Thyroid gland (tissue), 4 donors: ENCODE measurements around the gene RASGRF2. TPM values are rescaled to one million over a fixed set of nuclear protein-coding genes. Genes with fewer than 3 reads are reported as not detected.

Experiments used
- DNase-seq, 2 donors: peaks; one replicate each; pipeline ENCODE4 v3.0.0-alpha.2; 2019
- H3K27ac ChIP-seq, 3 donors: fragments of 200-600 bp; sonication (generic); 1 replicate in 2 of 3; 2 replicates in 1 of 3; pipeline ENCODE4 v1.5.1; 2016 to 2019; ENCODE audit warnings: mild to moderate bottlenecking in 1 of 3, moderate library complexity in 1 of 3
- H3K27me3 ChIP-seq: fragments of 200-600 bp; sonication (generic); one replicate; pipeline ENCODE4 v1.5.1; 2019
- H3K36me3 ChIP-seq, 2 donors: fragments of 200-600 bp; sonication (generic); one replicate each; pipeline ENCODE4 v1.5.1; 2016 to 2019
- H3K4me1 ChIP-seq, 2 donors: fragments of 200-600 bp; sonication (generic); one replicate each; pipeline ENCODE4 v1.5.1; 2017 to 2019
- H3K4me3 ChIP-seq, 3 donors: fragments of 200-600 bp; sonication (generic); replicated peaks in 1 of 3; 1 replicate in 2 of 3; 2 replicates in 1 of 3; pipeline ENCODE4 v1.5.1; 2016; ENCODE audit warnings: mild to moderate bottlenecking in 1 of 3
- H3K9me3 ChIP-seq: fragments of 200-600 bp; sonication (generic); one replicate; pipeline ENCODE4 v1.5.1; 2017
- CTCF ChIP-seq, 6 experiments: fragments of 200-600 bp in 3 of 6; fragments of 450-650 bp in 3 of 6; sonication (generic) in 3 of 6; IDR thresholded peaks; one replicate each; pipeline ENCODE4 v1.5.1; 2016 to 2019; ENCODE audit warnings: antibody characterized with exemption in 6 of 6, mild to moderate bottlenecking in 2 of 6, inconsistent platforms in 1 of 6, moderate library complexity in 1 of 6
- POLR2A ChIP-seq, 2 donors: fragments of 450-650 bp; IDR thresholded peaks; one replicate each; pipeline ENCODE4 v1.6.1; 2017; ENCODE audit warnings: antibody characterized with exemption in 2 of 2, mild to moderate bottlenecking in 2 of 2, moderate library complexity in 1 of 2
- WGBS, 2 donors: methylation state at CpG; one replicate each; pipeline ENCODE4 v1.1.5; 2017; 5-methylcytosine and 5-hydroxymethylcytosine counted together
- intact Hi-C: fragments of 100-400 bp; cut with DNase I; formaldehyde crosslinking; loops from one replicate; pipeline ENCODE4 v1.15.1; 2023
- total RNA-seq, 4 donors: library from RNA; depleted of rRNA; stranded (reverse); fragments of >200 nt; gene quantifications; one replicate each; pipeline ENCODE4 v1.2.3, GENCODE V29; 2016

The RASGRF2 gene
- total RNA-seq, 4 donors from 2014 or later = 9.2 to 18.8 (median 14.8) TPM

GRCh38 chr5:81145329-81145935, 185.3 kb downstream of the RASGRF2 start:
- TF ChIP-seq POLR2A (IDR thresholded peaks at IDR 0.05) = no peak
- TF ChIP-seq CTCF (IDR thresholded peaks at IDR 0.05) = no peak

GRCh38 chr5:81146031-81146430, 185.9 kb downstream of the RASGRF2 start:
- H3K9me3 ChIP-seq = no peaks in the 10 kb centered on the region
- no peaks in the 10 kb centered on the region for H3K27me3 ChIP-seq
- H3K4me3 ChIP-seq = no peak overlapping the region
- intact Hi-C loops = no loop called here
- no peak for DNase-seq
- no peaks in the 10 kb centered on the region for H3K36me3 ChIP-seq
- H3K4me1 ChIP-seq = no peaks in the 10 kb centered on the region
- WGBS, 2 donors = 87 to 90% methylated on average over 1 of the region's 1 CpG
- H3K27ac ChIP-seq = no peak overlapping the region
- TF ChIP-seq CTCF (IDR thresholded peaks at IDR 0.05) = no peak
- no peak for TF ChIP-seq POLR2A (IDR thresholded peaks at IDR 0.05)

More at GRCh38 chr5:81145329-81145935, 185.3 kb downstream of the RASGRF2 start:
- Histone ChIP-seq H3K27me3 (no peaks in the 10 kb centered on the region), H3K27ac (no peak overlapping the region), H3K36me3 (no peaks in the 10 kb centered on the region), H3K4me1 (no peaks in the 10 kb centered on the region), H3K4me3 (no peak overlapping the region), H3K9me3 (no peaks in the 10 kb centered on the region)
- WGBS, 2 donors = 92 to 93% methylated on average over 8 of the region's 8 CpGs
- DNase-seq = no peak
- intact Hi-C loops = no loop called here

GRCh38 chr5:81147011-81147885, 187.1 kb downstream of the RASGRF2 start:
- WGBS, 2 donors = 66 to 90% methylated on average over 6 of the region's 6 CpGs
- Histone ChIP-seq H3K36me3 (no peaks in the 10 kb centered on the region), H3K27ac (no peak overlapping the region), H3K4me1 (no peaks in the 10 kb centered on the region), H3K4me3 (no peak overlapping the region), H3K27me3 (no peaks in the 10 kb centered on the region), H3K9me3 (no peaks in the 10 kb centered on the region)
- TF ChIP-seq POLR2A (IDR thresholded peaks at IDR 0.05) (no peak), CTCF (IDR thresholded peaks at IDR 0.05) (no peak)
- intact Hi-C loops = no loop called here
- no peak for DNase-seq

- Histone ChIP-seq H3K27ac (no peak overlapping the region), H3K36me3 (no peaks in the 10 kb centered on the region), H3K9me3 (no peaks in the 10 kb centered on the region), H3K4me3 (no peak overlapping the region), H3K27me3 (no peaks in the 10 kb centered on the region), H3K4me1 (no peaks in the 10 kb centered on the region)
- no peak for TF ChIP-seq CTCF (IDR thresholded peaks at IDR 0.05)
- no peak for TF ChIP-seq POLR2A (IDR thresholded peaks at IDR 0.05)
- no peak for DNase-seq
- intact Hi-C loops = no loop called here
- WGBS, 2 donors = 71 to 73% methylated on average over 7 of the region's 7 CpGs
These were observed 187.9 kb downstream of the RASGRF2 start for GRCh38 chr5:81147886-81148571.
